ENCODE data around the gene SEC14L1.
A peak's percentile ranks its signal among the peaks of the same experiment; 100 is the strongest.
"Not testable (repeated sequence)": the region's sequence is repeated elsewhere in the genome, so short reads cannot be mapped to it uniquely, and the experiment has no call there.

Gene SEC14L1

GRCh38 chr17:77242118-77242851 is 101.5 kb downstream of the SEC14L1 start:
- Histone ChIP-seq H3K9ac (ENCODE audit: low read depth, low read length) (no peak overlapping the region), H3K4me1 (ENCODE audit: insufficient read depth, low read length) (no peaks in the 10 kb centered on the region), H3K4me3 (ENCODE audit: low read length) (no peak overlapping the region), H3K36me3 (ENCODE audit: insufficient read depth, low read depth, low read length) (no peaks in the 10 kb centered on the region), H3K27ac (ENCODE audit: low read length) (no peak overlapping the region), H3K27me3 (ENCODE audit: insufficient read depth, low read length) (peaks cover 1% of the 10 kb centered on the region; the same call in 1 of the 2 replicates), H3K9me3 (ENCODE audit: insufficient read depth, low read depth, low read length) (no peaks in the 10 kb centered on the region)

- Histone ChIP-seq H3K27me3 (ENCODE audit: insufficient read depth, low read length) (peaks cover 24% of the 10 kb centered on the region), H3K4me3 (ENCODE audit: low read length) (no peak overlapping the region), H3K9me3 (ENCODE audit: insufficient read depth, low read depth, low read length) (no peaks in the 10 kb centered on the region), H3K36me3 (ENCODE audit: insufficient read depth, low read depth, low read length) (no peaks in the 10 kb centered on the region), H3K27ac (ENCODE audit: low read length) (no peak overlapping the region), H3K4me1 (ENCODE audit: insufficient read depth, low read length) (no peaks in the 10 kb centered on the region), H3K9ac (ENCODE audit: low read depth, low read length) (no peak overlapping the region)
These were observed 104.6 kb downstream of the SEC14L1 start for GRCh38 chr17:77245162-77245926.

- Histone ChIP-seq H3K4me1 (ENCODE audit: insufficient read depth, low read length) (no peaks in the 10 kb centered on the region), H3K9ac (ENCODE audit: low read depth, low read length) (peak overlapping the region; percentile 27; the same call in 1 of the 2 replicates), H3K9me3 (ENCODE audit: insufficient read depth, low read depth, low read length) (no peaks in the 10 kb centered on the region), H3K4me3 (ENCODE audit: low read length) (peak overlapping the region; percentile 73; the same call in 1 of the 2 replicates), H3K36me3 (ENCODE audit: insufficient read depth, low read depth, low read length) (no peaks in the 10 kb centered on the region), H3K27ac (ENCODE audit: low read length) (no peak overlapping the region), H3K27me3 (ENCODE audit: insufficient read depth, low read length) (peaks cover 24% of the 10 kb centered on the region)
These were observed 105.6 kb downstream of the SEC14L1 start for GRCh38 chr17:77246110-77247047.

GRCh38 chr17:77247048-77247541 is 106.3 kb downstream of the SEC14L1 start:
- peak overlapping the region; percentile 51; the same call in 1 of the 2 replicates for H3K9ac ChIP-seq (ENCODE audit: low read depth, low read length)
- H3K4me1 ChIP-seq (ENCODE audit: insufficient read depth, low read length), result no peaks in the 10 kb centered on the region
- H3K9me3 ChIP-seq (ENCODE audit: insufficient read depth, low read depth, low read length), result no peaks in the 10 kb centered on the region
- H3K27me3 ChIP-seq (ENCODE audit: insufficient read depth, low read length), result peaks cover 24% of the 10 kb centered on the region
- H3K4me3 ChIP-seq (ENCODE audit: low read length), result peak overlapping the region; percentile 73
- H3K36me3 ChIP-seq (ENCODE audit: insufficient read depth, low read depth, low read length), result no peaks in the 10 kb centered on the region
- H3K27ac ChIP-seq (ENCODE audit: low read length), result no peak overlapping the region

- no peak overlapping the region for H3K27ac ChIP-seq (ENCODE audit: low read length)
- no peak overlapping the region for H3K9ac ChIP-seq (ENCODE audit: low read depth, low read length)
- peak overlapping the region; percentile 73 for H3K4me3 ChIP-seq (ENCODE audit: low read length)
- H3K9me3 ChIP-seq (ENCODE audit: insufficient read depth, low read depth, low read length), result no peaks in the 10 kb centered on the region
- H3K27me3 ChIP-seq (ENCODE audit: insufficient read depth, low read length), result peaks cover 24% of the 10 kb centered on the region
- no peaks in the 10 kb centered on the region for H3K4me1 ChIP-seq (ENCODE audit: insufficient read depth, low read length)
- H3K36me3 ChIP-seq (ENCODE audit: insufficient read depth, low read depth, low read length), result no peaks in the 10 kb centered on the region
These were observed 106.8 kb downstream of the SEC14L1 start for GRCh38 chr17:77247609-77248008.

- H3K9me3 ChIP-seq (ENCODE audit: insufficient read depth, low read depth, low read length), result no peaks in the 10 kb centered on the region
- peaks cover 24% of the 10 kb centered on the region for H3K27me3 ChIP-seq (ENCODE audit: insufficient read depth, low read length)
- H3K4me1 ChIP-seq (ENCODE audit: insufficient read depth, low read length), result no peaks in the 10 kb centered on the region
- H3K4me3 ChIP-seq (ENCODE audit: low read length), result no peak overlapping the region
- H3K36me3 ChIP-seq (ENCODE audit: insufficient read depth, low read depth, low read length), result no peaks in the 10 kb centered on the region
- no peak overlapping the region for H3K27ac ChIP-seq (ENCODE audit: low read length)
- no peak overlapping the region for H3K9ac ChIP-seq (ENCODE audit: low read depth, low read length)
These were observed 107.7 kb downstream of the SEC14L1 start for GRCh38 chr17:77248216-77249114.

GRCh38 chr17:77251622-77252183 is 110.9 kb downstream of the SEC14L1 start:
- Histone ChIP-seq H3K27me3 (ENCODE audit: insufficient read depth, low read length) (peaks cover 24% of the 10 kb centered on the region), H3K9me3 (ENCODE audit: insufficient read depth, low read depth, low read length) (no peaks in the 10 kb centered on the region), H3K9ac (ENCODE audit: low read depth, low read length) (no peak overlapping the region), H3K36me3 (ENCODE audit: insufficient read depth, low read depth, low read length) (no peaks in the 10 kb centered on the region), H3K4me3 (ENCODE audit: low read length) (no peak overlapping the region), H3K4me1 (ENCODE audit: insufficient read depth, low read length) (0 out of 2 replicates have a peak, but pooled peaks cover 6% of the 10 kb centered on the region), H3K27ac (ENCODE audit: low read length) (no peak overlapping the region)

GRCh38 chr17:77252306-77252705 is 111.5 kb downstream of the SEC14L1 start:
- H3K4me3 ChIP-seq (ENCODE audit: low read length); H3K27ac ChIP-seq (ENCODE audit: low read length); H3K9me3 ChIP-seq (ENCODE audit: insufficient read depth, low read depth, low read length); H3K9ac ChIP-seq (ENCODE audit: low read depth, low read length); H3K4me1 ChIP-seq (ENCODE audit: insufficient read depth, low read length); H3K36me3 ChIP-seq (ENCODE audit: insufficient read depth, low read depth, low read length): not testable (repeated sequence)
- peaks cover 22% of the 10 kb centered on the region for H3K27me3 ChIP-seq (ENCODE audit: insufficient read depth, low read length)

- Histone ChIP-seq H3K27ac (ENCODE audit: low read length) (no peak overlapping the region), H3K4me3 (ENCODE audit: low read length) (no peak overlapping the region), H3K27me3 (ENCODE audit: insufficient read depth, low read length) (peaks cover 9% of the 10 kb centered on the region), H3K9me3 (ENCODE audit: insufficient read depth, low read depth, low read length) (no peaks in the 10 kb centered on the region), H3K4me1 (ENCODE audit: insufficient read depth, low read length) (0 out of 2 replicates have a peak, but pooled peaks cover 6% of the 10 kb centered on the region), H3K9ac (ENCODE audit: low read depth, low read length) (no peak overlapping the region), H3K36me3 (ENCODE audit: insufficient read depth, low read depth, low read length) (no peaks in the 10 kb centered on the region)
These were observed 112.9 kb downstream of the SEC14L1 start for GRCh38 chr17:77253611-77254051.
